DMS153 treated with DMSO at 0.1 percent for 48 hours (cell line): ENCODE measurements around the gene NFIC.

Source experiments
- DNase-seq: peaks from one replicate; lab custom pipeline; 2025; ENCODE audit not compliant: unreplicated experiment; lab: John Stamatoyannopoulos, UW

NFIC gene

DNA sequence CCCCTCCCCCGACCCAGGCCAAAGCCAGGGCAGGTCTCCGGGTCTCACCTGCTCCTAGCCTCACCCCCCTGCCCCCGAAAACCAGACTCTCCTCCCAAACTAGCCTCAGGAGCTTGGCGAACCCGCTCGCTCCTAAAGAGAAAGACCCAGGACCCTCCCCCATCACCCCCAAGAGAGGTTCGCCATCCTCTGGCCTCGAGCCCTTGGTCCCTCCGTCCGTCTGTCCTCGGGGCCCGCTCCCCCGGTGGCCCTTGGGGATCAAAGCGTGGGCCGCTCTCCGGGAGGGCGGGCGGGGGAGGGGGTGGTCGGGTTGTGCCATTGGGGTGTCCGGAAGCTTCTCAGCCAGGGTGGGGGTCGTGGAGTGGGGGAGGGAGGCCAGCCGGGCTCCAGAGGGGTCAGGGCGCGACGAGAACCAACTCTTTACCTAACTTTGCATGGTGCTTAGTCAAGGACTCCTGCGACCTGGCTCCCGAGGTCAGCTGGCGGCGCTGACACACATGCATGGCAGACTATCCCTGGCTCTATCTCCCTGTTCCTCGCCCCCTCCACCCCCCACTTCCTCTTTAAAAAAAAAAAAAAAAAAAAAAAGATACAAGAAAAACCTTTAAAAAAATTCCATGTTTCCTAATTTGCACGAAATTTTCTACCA lies 98.3 kb downstream of the NFIC start:
- no peak for DNase-seq

DNA sequence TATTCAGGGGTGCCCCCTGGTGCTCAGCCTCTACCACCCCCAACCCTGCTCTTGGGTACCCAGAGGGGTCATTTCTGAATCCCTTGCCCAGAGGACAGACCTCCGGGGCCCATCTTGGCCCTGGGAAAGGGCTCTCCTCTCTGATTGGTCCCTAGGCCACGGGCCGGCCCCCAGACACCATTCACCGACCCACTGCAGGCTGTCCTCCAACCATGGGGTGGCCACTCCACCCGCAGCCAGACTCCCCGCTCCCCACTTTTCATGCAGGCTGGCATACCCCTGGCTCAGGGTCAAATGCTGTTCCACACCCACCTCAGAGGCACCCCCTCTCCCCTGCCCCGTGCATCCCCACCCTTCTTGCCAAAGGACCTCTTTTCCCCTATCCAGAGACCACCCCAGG lies 99.2 kb downstream of the NFIC start:
- no peak for DNase-seq

DNA sequence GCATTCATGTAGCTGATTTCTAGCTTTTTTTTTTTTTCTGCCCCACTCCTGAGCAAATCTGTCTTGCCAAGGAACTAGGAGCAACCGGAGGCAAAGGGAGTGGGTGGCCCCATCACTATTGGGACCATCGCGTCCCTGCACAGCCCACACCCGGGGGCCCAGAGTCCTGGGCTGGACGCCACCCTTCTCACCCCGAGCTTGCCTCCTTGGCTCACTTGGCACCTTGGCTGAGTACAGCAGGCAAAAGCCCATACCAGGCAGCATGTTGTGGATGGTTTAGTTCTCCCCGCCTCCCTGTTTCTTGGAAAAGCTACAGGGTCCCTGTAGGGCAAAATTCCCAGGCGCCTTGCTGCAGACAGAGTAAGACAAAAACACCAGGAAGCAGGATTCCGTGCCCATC lies 100.3 kb downstream of the NFIC start:
- DNase-seq = no peak

DNA sequence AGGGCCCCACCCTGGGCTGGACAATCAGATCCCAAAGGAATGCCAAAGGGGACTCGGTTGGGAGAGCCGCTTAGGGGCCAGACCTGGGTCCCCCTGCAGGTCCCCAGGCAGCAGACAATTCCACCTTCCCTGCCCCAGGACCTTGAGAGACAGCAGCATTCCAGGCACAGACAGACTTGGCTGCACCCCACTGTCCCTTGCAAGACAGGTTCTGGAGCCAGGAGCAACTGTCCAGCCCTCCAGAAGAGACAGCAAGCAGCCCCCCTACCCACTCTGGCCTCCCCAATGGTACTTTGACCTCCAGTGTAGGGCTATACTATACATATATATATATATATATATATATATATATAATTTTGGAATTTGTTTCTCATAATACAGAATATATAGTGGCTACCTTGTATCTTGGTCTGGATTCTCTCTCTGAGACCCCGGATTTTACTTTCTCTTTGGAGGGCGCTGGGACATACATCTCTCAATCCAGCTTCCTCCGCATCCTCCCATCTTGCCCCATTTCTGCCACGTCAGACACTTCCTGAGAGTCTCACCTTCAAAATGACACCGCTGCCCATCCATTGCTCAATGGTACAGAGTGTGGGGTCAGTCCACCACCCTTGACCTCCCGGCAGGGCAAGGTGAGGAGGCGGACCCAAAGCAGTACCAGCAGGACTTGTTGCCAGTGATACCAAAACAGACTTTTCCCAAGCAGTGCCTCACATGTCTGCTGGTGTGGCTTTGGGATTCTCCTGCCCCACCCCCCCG lies 101.2 kb downstream of the NFIC start:
- DNase-seq = no peak

DNA sequence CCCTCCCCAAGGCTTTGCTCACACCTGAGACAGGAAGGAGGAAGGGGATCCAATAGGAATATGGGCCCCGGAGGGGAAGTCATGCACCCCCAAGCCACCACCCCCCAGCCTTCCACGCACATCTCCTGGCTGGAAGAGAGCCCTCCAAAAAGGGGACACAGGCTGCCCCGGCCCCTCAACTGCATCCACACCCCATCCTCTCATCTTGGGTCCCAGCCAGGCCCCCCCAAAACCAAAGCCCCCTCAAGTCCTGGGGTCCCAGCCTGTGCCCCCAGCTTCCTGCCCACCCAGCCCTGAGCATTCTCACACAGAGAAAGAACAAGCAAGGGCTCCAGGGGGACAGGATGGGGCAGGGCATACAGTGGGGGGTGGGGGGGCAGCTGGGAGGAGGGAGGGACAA lies 101.8 kb downstream of the NFIC start:
- DNase-seq = no peak

DNA sequence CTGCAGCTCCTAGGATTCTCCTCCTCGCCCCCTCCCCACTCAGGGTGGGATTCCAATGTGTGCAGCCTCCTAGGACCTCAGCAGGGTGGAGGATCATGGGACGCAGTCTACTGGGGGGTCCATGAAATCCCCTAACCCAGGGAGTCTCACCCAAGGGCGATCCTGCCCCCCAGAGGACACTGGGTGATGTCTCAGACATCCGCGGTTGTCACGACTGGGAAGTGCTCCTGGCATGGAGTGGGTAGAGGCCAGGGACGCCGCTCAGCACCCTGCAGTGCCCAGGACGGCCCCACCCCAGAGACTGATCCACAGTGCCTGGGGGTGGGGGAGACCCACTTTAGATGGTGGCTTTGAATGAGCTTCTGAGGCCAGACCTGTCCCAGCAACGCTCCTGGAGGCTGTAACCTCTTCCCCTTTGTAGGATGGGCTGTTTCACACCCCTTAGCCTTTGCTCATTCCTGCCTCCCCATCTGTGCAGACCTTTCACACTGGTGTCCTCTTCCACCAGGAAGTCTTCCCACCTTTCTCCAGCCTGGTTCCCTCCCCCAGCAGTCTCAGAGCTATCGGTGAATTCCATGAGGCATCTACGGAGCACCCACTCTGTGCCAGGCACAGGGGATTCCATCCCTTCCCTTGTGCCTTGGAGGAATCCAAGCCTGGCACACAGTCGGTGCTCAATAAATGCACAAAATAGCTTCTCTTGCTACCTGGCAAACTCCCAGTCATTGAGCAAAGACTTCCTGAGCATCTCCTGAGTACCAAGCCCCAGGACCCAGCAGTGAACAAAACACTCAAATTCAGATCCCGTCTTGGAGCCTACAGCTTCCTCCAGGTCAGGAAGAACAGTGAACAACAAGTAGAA lies 103.5 kb downstream of the NFIC start:
- DNase-seq = no peak

DNA sequence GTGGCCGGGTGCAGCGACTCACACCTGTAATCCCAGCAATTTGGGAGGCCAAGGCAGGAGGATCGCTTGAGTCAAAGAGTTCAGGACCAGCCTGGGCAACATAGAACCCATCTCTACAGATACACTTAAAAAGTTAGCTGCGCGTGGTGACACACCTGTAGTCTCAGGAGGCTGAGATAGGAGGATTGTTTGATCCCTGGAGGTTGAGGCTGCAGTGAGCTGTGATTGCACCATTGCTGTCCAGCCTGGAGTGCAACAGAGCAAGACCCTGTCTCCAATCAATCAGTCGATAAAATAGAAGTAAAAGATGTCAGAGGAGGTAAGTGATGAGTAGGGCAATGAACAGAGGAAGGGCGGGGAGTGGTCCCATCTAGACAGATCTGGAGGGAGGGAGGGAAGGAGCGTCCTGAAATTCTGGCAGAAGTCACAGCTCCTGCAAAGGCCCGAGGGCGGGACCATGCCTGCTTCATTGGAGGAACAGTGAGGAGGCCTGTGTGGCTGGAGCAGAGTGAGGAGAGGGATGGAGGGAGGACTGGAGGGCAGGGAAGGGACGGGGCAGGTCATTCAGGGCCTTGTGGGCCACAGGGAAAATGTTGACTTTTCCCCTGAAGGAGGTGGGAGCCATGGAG lies 104.2 kb downstream of the NFIC start:
- no peak for DNase-seq

DNA sequence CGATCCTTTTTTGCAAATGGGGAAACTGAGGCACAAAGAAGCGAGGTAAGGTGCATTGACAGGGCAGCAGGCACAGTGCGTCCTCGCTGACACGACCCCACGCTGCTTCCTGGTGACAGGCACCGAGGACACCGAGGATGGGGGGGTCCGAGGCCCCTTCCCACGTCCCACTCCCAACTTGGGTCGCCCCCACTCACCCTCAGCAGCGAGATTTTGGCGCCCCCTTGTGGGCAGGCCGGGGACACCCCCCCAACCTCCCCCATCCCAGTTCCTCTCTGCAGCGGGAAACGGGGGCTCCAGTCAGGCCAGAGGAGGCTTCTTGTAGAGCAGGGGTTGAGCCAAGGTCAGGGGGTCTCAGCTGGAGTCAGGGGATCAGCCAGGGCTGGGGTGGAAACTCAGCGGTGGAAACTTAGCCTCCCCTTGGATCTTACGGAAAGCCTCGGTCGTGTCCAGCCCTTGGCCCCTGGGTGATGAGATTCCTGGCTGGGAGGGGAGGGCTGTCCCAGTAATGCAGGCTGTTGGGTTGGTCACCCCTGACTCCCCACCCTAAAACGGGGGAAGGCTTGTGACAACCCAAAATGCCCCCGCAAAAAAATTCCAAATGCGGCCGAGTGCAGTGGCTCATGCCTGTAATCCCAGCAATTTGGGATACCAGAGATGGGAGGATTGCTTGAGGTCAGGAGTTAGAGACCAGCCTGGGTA lies 105.7 kb downstream of the NFIC start:
- DNase-seq = no peak

DNA sequence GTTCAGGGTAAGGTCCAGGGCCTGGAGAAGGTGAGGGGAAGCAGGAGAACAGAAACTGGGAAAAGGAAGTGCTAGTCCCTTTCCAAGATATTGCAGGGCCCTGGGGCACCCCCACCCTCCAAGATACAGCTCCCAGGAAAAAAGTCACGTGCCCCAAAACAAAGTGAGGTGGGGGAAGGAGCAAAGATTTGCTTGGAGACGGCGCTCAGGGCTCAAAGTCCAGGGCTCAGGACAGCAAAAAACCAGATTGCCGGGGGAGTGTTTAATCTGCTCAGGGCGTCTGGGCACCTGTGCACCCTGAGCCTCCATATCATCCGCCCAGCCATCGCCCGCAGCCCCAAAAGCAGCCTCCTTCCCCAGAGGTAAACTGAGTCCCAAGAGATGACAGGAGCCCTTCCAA lies 107.6 kb downstream of the NFIC start:
- DNase-seq = no peak

DNA sequence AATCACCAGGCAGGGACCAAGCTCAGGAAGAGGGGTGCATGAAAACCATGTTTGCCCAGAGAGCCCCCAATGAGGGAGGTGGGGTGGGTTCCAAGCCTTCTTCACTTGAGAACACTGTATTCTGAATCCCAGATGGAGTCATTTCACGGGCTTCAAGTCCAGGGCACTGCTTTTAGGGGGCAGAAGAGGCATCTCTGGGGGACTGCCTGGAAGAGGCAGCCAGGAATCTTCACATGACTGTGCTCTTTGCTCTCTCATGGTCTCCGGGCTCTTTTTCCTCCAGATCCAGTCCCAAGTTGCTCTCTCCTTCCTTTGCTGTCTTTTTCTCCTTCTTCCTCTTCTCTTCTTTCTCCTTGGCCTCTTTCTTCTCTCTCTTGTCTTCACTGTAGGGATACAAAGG lies 108.2 kb downstream of the NFIC start:
- no peak for DNase-seq

DNA sequence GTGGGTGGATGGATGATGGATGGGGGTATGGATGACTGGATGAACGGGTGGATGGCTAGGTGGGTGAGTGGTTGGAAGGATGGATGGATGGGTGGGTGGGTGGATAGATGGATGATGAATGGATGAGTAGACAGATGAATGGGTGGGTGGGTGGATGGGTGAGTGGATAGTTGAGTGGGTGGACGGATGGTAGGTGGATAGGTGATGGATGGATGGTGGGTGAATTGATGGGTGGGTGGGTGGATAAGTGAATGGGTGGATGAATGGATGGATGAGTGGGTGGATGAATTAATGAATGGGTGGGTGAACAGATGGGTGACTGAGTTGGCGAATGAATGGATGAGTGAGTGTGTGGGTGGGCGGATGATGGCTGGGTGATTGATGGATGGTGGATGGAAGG lies 109.1 kb downstream of the NFIC start:
- no peak for DNase-seq

DNA sequence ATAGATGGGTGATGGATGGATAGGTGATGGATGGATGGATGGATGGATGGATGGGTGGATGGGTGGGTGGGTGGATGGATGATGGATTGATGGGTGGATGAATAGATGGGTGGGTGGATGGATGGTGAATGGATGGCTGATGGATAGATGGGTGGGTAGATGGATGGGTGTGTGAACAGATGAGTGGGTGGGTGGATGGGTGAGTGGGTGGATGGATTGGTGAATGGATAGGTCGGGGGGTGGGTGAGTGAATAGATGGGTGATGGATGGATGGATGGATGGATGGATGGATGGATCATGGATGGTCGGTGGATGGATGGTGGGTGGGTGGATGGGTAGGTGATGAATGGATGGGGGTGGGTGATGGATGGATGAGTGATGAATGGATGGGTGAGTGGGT lies 110.4 kb downstream of the NFIC start:
- DNase-seq = no peak

DNA sequence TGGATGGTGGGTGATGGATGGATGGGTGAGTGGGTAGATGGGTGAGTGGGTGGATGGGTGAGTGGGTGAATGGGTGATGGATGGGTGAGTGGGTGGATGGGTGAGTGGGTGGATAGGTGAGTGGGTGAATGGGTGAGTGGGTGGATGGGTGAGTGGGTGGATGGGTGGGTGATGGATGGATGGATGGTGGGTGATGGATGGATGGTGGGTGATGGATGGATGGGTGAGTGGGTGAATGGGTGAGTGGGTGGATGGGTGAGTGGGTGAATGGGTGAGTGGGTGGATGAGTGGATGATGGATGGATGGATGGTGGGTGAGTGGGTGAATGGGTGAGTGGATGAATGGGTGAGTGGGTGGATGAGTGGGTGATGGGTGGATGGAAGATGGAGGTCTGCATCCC lies 111.1 kb downstream of the NFIC start:
- no peak for DNase-seq

DNA sequence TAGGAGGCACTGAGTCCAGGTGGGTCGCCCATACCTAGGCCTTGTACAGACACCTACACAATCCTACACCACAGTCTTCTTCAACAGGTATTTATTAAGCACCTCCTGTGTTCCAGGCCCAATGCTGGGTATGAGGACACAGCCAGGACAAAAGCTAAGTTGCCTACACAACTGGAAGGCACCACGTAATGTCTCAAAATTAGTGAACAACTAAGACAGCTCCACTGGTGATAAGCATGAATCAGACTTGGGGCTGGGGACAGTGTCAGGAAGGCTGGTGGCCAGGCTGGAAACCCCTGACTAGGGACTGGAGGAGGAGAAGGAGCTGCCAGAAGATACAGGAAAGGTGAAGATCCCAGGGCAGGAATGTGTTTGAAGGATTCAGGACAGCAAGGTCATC lies 111.6 kb downstream of the NFIC start:
- no peak for DNase-seq

DNA sequence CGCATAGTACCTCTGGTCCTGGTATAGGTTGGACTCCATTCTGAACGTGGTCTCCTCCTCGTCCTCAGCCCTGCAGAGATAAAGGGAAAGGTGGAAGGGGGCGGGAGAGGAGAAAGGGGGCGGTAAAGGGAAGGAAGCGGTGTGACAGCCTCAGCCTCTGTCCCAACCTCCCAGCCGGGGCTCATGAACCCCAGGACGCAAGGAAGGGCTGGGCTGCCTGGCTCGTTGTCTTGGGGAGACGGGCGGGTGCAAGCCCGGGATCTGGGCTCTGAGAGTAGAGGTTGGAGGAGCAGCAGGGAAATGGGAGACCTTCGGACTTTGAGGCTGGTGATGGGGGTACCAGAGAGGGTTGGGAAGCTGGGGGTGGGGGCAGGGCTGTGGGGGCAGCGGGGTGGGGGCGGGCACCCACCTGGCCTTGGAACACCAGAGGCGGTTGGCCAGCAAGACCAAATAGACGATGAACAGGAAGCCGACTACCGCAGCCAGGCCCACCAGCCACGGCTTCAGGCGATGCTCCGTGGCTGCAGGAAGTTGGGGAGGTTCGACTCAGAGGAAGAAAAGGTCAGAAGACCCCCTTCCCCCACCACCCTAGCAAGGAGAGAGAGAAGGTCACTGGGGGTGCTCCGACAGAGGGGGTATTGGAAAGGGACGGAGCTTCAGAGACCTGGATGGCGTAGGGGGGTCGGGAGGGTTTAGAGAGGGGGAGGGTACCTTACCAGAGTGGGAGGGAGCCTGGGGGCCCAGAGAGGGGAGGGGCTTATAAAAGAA lies 112.2 kb downstream of the NFIC start:
- DNase-seq = no peak

DNA sequence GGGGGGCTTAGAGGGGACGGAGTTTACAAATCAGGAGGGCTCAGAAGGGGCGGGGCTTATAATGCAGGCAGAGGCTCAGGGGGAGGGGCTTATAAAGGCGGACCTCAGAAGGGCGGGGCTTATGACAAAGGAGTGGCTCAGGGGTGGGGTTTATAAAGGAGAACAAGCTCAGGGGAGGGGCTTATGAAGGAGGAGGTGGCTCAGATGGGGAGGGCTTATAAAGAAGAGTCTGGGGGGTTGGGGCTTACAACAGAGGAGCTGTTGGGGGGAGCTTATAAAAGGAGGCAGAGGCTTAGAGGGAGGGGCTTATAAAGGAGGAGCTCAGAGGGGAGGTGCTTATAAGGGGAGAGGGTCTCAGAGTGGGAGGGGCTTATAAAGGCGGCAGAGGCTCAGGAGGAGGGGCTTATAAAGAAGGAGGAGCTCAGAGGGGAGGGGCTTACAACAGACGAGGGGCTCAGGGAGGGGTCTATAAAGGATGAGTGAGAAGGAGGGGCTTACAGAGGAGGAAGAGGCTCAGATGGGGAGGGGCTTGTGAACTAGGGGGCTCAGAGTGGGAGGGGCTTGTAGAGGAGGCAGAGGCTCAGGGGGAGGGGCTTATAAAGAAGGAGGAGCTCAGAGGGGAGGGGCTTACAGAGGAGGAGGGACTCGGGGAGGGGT lies 112.9 kb downstream of the NFIC start:
- DNase-seq = no peak

DNA sequence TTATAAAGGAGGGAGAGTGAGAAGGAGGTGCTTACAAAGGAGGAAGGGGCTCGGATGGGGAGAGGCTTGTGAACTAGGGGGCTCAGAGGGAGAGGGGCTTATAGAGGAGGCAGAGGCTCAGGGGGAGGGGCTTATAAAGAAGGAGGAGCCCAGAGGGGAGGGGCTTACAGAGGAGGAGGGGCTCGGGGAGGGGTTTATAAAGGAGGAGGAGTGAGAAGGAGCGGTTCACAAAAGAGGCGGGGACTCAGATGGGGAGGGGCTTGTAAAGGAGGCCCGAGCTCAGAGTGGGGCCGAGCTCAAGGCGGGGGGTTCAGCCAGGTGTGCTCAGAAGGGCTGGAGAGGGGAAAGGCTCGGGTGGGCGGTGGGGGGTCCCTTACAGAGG lies 113.4 kb downstream of the NFIC start:
- peak; percentile 5 for DNase-seq

DNA sequence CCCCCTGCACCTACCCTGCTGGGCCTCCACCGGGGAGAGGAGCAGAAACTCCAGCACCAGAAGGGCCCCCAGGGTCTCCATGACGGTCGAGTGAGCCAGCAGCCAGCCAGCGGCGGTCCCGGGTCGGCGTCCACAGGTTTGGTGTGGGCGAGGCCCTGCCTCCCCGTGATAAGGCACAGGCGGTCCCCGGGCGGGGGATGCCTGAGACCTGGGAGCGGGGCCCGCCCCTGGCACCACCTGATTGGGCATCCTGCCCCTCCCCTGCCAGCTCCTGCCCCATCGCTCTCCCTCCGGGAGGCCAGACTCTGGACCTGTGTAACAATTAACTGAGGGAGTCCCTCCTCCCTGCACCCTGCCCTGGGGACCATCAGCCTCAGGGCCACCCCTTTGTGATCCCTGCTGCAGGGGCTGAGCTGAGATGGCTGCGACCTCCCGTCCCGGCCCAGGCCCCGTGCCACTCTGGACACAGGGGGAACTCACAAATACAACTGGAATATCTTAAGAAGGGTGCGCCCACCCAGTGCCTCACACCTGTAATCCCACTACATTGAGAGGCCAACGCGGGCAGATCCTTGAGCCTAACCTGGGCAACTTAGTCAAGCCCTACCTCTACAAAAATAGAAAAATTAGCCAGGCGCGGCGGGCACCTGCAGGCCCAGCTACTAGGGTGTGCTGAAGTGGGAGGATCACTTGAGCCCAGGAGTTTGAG lies 114.2 kb downstream of the NFIC start, which contains the start of gene SMIM24:
Gene SMIM24 (minus strand): TSS at position 143 of the 709 bp plus-strand sequence. CDS start 62 bp downstream, at position 81.
- no peak for DNase-seq
